ENCODE results near the gene ATP5F1A.

- TF ChIP-seq POLR2A (IDR thresholded peaks at IDR 0.05; ENCODE audit: low read depth, low read length) (no peak), CTCF (IDR thresholded peaks at IDR 0.05; ENCODE audit: extremely low read depth in 1 of 2, insufficient read depth in 1 of 2, low read depth in 1 of 2, low read length in 2 of 2) (no peak), POLR2AphosphoS5 (IDR thresholded peaks at IDR 0.05; ENCODE audit: insufficient read depth, low read depth, low read length) (no peak), EZH2 (IDR thresholded peaks at IDR 0.05; ENCODE audit: borderline replicate concordance, low read depth, low read length, severe bottlenecking) (no peak), GATA2 (IDR thresholded peaks at IDR 0.05; ENCODE audit: insufficient read depth, insufficient read length, low read depth, low read length) (no peak), JUN (IDR thresholded peaks at IDR 0.05; ENCODE audit: borderline replicate concordance, insufficient read depth, insufficient read length, low read depth) (no peak), FOS (IDR thresholded peaks at IDR 0.05; ENCODE audit: borderline replicate concordance, insufficient read depth, low read length) (no peak), MAX (IDR thresholded peaks at IDR 0.05; ENCODE audit: insufficient read depth, insufficient read length) (no peak)
These were observed 63.9 kb downstream of the ATP5F1A start for GRCh38 chr18:46034230-46034629.
